Fibroblast of skin of right biceps (primary cell): ENCODE data around the gene SNX18.

Source experiments
- DNase-seq: peaks from one replicate; pipeline ENCODE4 v3.0.0-alpha.2; 2013

SNX18 gene

DNA sequence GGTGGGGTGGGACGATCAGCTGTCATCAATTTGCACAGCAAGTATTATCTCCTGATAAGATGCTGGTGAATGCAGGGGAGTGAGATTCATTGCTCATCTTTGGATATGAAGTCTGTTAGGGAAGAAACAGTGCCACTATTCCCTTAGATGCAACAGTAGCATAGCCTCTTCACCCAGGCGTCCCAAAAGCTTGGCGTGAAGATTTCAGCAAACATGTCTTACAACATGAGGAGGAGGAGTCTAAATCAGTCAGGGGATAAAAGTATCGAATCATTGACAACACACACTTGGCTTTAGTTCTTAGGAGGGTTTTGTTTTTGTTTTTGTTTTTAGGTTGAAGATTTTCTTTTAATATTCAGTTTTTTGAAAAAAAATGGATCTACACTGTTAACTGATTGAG is 26.5 kb downstream of the SNX18 start:
- DNase-seq, result no peak

DNA sequence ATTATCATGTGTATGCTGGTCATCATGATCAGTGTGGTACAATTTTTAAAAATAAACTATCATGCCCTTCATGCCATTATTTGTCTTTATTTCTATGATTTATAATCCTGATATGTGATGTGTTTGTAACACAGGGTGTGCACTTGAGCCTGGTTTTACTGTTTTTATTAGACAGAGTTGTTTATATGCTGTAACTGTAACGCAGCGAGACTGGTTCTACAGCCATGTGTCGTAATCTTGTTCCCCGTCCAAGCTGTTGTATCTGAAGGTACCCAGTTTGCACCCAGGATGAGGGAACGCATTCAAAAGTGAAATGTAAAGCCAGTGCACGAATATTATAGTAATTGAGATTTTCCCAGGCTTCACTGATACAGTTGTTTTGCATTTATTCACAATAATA is 28.2 kb downstream of the SNX18 start:
- DNase-seq, result no peak

GRCh38 chr5:54547711-54548250 is 30.2 kb downstream of the SNX18 start:
- peak; percentile 87 for DNase-seq

GRCh38 chr5:54548565-54548964 is 31.0 kb downstream of the SNX18 start:
- DNase-seq, result no peak

DNA sequence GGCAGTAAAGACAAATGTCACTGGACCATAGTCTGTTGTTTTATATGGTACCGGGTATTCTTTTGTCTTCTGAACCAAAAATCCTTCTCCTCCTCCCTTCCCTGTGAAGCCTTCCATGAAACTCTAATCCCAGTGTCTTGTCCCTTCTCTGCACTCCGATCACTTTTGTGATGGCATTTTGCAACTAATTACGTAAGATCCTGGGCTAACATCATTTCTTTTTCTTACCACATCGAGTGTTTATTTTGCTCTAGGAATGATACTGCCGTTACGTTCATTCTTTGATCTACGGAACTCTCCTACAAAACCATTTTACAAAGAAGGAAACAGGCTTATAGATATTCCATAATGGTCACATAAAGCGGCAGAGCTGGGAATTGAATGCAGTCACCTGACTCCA is 33.7 kb downstream of the SNX18 start:
- no peak for DNase-seq

DNA sequence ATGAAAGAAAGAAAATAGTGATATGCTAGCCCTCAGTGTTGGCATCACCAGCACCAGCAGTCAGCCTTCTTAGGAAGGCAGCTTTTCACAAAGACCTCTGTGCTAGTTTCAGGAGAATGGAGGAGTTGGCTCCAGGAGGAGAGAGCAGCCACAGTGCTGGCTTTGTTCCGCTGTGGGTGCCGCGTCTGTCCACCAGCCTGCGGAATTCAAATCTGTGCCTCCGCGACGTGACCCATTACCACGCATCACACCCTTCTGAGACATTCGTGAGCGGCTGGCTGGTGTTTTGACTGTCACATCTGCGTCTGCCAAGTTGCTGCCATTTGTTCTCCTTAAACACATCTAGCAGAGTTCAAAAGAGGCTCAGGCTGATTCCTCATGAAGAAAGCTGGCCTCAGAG is 34.4 kb downstream of the SNX18 start:
- DNase-seq, result no peak

DNA sequence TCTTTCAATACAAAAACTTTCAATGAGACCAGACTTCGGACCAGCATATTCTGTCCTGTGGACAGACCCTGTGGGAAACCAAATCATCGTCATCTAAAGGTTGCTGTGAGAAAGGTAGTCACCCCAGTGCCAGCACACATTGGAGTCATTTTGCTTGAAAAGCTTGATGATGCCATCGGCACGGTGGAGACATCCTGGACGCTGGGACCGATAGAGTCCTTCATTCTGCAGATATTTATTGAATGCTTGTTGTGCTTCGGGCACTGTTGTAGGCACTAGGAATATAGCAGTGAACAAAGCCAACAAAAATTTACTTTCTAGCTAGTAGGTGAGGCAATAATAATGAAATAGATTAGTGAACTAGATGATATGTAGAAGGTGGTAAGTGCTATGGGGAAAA is 34.9 kb downstream of the SNX18 start:
- no peak for DNase-seq

DNA sequence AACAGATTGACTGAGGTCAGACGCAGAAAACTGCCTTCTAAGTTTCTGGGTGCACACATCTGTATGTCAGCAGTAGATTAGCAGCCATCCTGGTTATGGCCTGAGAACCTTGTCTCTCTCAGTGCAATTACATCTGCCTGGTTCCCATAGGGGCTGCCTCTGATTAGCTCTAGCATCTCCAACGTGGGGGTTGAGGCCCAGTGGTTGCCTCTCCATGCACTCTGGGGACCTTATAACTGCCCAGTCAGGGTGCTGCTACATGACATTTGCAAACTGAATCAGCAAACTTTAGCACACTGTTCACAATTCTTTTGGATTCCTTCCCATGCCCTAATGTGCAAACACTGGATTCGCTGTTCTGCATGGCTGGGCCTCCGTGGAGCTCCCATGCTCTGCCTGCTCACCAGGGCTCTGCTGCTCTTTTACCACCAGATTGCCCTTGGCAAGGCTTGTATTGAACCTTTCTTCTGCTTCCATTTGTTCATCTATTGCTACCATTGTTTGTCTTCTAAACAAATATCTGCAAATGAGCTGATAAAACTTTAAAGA is 36.2 kb downstream of the SNX18 start:
- DNase-seq, result no peak

GRCh38 chr5:54556141-54556540 is 38.6 kb downstream of the SNX18 start:
- peak; percentile 53 for DNase-seq

DNA sequence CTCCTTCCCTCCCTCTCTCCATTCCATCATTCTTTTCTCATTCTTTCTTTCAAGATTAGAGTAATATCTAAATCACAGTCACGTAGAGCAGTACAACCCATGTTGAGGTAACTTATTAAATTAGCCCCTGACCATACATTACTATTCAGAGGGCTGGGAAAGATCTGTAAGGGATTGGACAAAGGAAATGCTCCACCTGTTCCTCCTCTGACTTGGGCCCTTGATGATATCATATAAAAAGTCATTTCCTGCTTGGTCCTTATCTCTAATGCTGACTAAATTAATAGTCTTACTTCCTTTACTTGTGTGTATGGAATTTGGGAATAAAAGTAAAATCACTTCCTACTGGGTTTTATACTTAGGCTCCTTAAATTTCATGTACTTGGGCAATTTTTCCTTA is 40.8 kb downstream of the SNX18 start:
- no peak for DNase-seq

DNA sequence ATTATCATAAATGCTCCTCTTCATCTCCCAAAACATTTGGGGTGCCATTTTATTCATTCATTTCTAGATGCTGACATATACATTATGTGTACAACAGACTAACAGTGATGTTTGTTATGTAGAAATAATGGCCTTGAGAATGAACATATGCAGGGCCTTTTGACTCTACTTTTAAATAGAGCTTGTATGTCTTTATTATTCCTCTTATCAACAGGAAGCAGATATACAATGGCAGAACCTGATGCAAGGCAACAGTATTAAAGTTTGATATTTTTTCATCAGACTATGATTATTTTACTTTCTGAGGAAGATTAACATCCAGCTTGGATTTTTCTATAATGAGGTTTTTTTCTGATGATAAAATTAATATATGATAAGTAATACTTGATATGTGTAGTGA is 44.1 kb downstream of the SNX18 start:
- DNase-seq, result no peak

DNA sequence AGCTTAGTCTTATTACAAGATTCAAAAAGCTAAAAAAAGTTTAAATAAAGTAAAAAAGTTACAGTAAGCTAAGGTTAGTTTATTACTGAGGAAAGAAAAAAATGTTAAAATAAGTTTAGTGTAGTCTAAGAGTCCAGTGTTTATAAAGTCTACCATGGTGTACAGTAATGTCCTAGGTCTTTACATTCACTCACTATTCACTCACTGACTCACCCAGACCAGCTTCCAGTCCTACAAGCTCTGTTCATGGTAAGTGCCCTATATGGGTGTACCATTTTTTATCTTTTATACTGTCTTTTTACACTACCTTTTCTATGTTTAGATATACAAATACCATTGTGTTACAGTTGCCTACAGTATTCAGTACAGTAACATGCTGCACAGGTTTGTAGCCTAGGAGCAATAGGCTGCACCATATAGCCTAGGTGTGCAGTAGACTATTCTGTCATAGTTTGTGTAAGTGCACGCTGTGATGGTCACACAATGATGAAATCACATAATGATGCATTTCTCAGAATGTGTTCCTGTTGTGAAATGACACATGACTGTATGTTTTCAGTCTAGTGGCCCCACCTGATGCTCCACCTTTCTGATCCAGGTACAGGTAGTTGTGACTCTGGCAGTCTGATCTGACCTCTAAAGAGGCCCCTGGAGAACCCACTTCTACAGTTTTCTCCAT is 45.7 kb downstream of the SNX18 start:
- DNase-seq, result no peak

DNA sequence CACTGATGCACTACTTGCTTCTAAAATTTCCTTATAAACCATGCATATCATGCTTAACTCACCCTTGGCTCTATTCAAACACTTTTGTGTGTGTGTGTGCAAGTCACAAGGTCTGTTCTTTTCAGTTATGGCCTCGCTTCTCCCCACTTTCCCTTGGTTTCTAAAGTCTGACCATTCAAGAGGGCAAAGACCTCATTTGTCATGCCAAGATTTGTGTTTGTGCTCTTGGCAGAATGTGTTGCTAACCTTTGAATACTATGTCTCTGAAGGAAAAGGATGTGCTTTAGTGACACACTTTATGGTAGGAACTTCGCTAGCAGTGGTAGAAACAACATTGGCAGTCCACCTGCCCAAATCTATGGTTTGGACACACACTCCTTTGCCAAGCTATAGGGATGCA is 50.4 kb downstream of the SNX18 start:
- DNase-seq, result no peak

- peak; percentile 60 for DNase-seq
Observed at GRCh38 chr5:54570916-54571315, 53.4 kb downstream of the SNX18 start.

DNA sequence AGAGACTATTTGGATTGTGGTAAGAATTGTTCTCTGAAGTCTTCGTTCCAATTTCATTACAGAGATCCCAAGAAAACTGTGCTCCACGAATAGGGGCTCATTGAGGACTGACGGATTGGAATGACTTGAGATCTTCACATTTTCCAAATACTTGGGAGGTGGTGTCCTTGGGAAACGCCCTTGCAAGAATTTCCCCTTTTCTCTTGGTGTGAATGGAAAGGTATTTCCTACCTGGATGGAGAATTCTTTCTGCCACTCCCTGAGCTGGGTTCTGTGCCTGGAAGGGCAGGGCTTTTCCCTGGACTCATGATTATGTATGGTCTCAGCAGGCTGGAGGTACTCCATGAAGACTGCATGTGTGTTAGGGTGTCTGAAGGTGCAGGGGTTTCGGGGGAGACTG is 53.9 kb downstream of the SNX18 start:
- no peak for DNase-seq

DNA sequence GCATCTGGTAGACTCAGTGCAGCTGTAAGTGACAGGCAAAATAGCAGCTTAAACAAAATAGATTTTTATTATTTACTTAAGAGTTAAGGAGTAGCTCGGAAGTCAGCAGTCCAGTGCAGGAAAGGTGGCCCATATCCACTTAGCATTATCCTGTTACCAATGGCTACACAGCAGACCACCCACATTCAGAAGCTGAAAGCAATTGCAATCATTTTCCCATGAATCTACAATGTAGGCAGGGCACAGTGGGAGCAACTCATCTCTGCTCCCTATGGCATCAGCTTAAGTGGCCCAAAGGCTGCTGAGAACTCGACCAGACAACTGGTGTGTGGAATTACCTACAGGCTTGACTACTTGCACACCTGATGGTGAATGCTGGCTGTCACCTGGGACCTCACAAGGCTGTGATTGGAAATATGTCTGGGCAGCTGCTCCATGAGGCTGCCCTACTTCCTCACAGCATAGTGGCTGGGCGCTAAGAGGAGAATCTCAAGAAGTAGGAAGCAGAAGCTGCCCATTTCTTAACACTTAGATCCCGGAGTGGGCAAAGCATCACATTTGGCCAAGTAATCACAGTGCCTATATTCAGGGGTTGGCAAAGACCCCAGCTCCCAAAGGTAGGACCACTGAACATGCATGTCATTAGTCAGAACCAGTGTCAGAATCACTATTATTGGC is 56.4 kb downstream of the SNX18 start:
- no peak for DNase-seq

DNA sequence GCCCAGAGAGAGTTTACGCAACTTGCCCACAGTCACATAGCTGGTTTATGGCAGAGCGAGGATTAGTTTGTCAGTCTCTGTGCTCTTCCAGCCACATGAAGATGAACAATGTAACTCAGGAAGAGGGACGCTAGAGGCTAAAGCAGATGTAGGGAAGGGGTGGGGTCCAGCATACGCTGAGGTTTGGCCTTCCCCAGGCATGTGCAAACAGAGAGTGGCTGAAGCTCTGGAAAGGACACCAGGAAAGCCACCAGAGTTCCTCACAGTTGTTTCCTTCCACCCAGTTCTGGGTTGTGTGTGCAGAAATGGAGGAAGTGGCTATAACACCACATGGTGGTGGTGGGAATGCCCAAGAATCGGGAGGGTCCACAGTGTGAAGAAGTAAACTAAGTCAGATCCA is 60.0 kb downstream of the SNX18 start:
- DNase-seq, result no peak

DNA sequence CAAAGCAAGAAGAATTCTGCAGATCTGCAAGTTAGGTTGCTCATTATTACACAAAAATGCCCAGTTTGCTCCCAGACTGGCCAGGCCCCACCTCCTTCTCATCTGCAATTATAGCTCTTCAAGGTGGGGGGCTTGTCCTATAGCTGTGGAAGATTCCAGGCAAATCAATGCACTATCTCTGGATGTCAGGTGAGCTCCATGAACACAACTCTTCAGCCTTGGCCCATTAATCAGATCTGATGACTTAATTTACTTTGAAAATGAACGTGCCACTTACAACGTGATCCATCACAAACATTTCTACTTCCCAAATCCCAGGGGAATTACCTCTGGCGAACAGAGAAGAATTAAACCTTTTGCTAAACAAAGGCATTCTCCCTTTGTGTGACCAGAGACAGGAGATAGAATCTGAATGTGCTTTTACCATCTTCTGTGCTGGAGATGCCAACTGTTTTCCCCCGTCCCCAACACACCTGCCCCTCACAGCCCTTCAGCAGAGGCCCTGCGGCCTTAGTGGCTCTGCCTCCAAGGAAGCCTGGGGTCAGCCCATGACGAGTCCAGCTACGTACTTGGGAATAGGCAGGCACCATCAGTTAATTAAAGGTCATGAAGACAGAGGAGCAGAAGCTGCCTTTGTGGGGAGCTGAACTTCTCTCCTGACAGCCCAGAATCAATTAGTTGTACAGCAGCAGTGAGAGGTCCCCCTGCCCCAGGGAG is 60.5 kb downstream of the SNX18 start:
- DNase-seq, result no peak

DNA sequence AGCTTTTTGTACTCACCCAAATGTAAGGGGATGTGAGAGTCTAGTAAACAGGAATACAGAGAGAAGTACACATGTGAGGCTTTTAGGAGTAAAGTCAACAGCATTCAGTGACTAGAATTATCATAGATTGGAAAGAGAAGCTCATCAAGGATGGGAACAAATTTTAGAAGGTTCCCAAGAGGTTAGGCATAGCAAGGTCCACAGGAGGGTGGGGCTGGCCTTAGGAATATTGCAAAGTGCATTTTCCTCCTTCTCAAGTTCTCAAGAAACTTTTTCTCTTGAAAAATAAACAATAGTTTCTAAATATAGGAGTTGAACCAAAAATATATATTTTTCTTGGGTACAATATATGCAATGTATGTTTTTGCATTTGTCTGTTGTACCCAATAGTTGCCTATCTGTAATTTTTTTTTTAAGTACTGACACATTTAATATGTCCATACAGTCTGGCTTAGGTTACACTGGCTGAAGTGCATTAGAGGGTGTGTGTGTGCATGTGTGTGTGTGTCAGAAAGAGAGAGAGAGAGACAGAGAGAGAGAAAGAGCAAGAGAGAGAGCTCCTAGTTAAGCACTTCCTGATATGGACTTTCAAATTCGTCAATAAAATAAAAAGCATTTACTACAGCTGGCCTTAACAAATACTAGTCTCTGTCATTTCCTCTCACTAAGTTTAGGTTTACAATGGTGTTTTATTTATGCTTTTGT is 62.2 kb downstream of the SNX18 start:
- no peak for DNase-seq

- DNase-seq, result peak; percentile 79
Observed at GRCh38 chr5:54580997-54581811, 63.6 kb downstream of the SNX18 start.

DNA sequence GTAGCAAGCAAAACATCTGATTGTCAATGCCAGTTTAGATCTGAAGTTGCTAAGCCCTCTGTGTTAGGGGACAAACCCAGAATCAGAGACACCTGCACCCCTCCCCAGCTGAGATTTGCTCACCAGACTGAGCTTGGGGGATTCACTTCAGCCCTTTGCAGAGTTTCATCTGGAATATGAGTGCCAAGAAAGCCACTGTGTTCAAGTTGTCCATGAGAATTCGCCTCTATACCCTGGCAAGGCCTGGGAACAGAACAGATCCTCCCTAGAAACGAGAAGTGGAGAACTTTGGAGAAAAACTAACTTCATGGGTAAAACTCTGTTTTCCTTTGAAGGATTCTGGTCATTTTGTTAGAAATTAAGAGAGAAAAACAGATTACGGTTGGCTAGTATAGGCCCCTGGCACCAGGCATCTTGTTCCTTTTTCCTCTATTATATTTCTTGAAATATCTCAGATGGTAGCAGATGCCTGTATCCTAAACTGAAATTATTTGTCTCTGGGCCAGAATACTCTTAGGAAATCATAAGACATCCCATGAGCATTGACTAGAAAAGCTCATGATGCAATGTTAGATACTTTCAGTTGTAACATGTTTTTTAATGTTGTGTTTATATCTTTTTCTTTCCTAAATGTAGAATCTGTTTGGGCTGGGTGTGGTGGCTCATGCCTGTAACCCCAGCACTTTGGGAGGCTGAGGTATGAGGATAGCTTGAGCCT is 64.4 kb downstream of the SNX18 start:
- peak; percentile 21 for DNase-seq
